ENCODE data around the gene FOXP2. TPM values are rescaled to one million over a fixed set of nuclear protein-coding genes. Genes with fewer than 3 reads are reported as not detected.
A peak's percentile ranks its signal among the peaks of the same experiment; 100 is the strongest.

The FOXP2 gene
- total RNA-seq, 1 experiment from 2014 or later = not detected

- no peak overlapping the region for H3K9ac ChIP-seq (ENCODE audit: low read length)
- no peaks in the 10 kb centered on the region for H3K27me3 ChIP-seq (ENCODE audit: low read length)
- H3K79me2 ChIP-seq (ENCODE audit: low read length) = no peaks in the 10 kb centered on the region
- DNase-seq = no peak
- no peaks in the 10 kb centered on the region for H3K4me1 ChIP-seq (ENCODE audit: low read length)
- H3K9me3 ChIP-seq (ENCODE audit: low read length) = peaks cover 6% of the 10 kb centered on the region
- no peak overlapping the region for H3K4me2 ChIP-seq (ENCODE audit: low read depth, low read length, poor library complexity, severe bottlenecking)
- H4K20me1 ChIP-seq (ENCODE audit: insufficient read depth, low read depth, low read length) = no peaks in the 10 kb centered on the region
- no peaks in the 10 kb centered on the region for H3K9me2 ChIP-seq (replicated peaks; ENCODE audit: insufficient read depth, low read length)
- H2AFZ ChIP-seq (ENCODE audit: low read length) = no peak overlapping the region
- no peak overlapping the region for H3K27ac ChIP-seq (ENCODE audit: low read length)
- no peaks in the 10 kb centered on the region for H3K36me3 ChIP-seq (ENCODE audit: insufficient read depth, low read length)
- H3K4me3 ChIP-seq (ENCODE audit: low read length) = no peak overlapping the region
Measured at GRCh38 chr7:114657279-114657678, 242.7 kb downstream of the FOXP2 start.

GRCh38 chr7:114658216-114658615, 243.6 kb downstream of the FOXP2 start:
- H3K9me2 ChIP-seq (replicated peaks; ENCODE audit: insufficient read depth, low read length) = no peaks in the 10 kb centered on the region
- H3K27ac ChIP-seq (ENCODE audit: low read length) = no peak overlapping the region
- H3K27me3 ChIP-seq (ENCODE audit: low read length) = no peaks in the 10 kb centered on the region
- no peaks in the 10 kb centered on the region for H4K20me1 ChIP-seq (ENCODE audit: insufficient read depth, low read depth, low read length)
- no peak for DNase-seq
- no peak overlapping the region for H3K4me2 ChIP-seq (ENCODE audit: low read depth, low read length, poor library complexity, severe bottlenecking)
- peaks cover 6% of the 10 kb centered on the region for H3K9me3 ChIP-seq (ENCODE audit: low read length)
- no peak overlapping the region for H3K4me3 ChIP-seq (ENCODE audit: low read length)
- no peaks in the 10 kb centered on the region for H3K4me1 ChIP-seq (ENCODE audit: low read length)
- no peak overlapping the region for H2AFZ ChIP-seq (ENCODE audit: low read length)
- H3K36me3 ChIP-seq (ENCODE audit: insufficient read depth, low read length) = no peaks in the 10 kb centered on the region
- no peaks in the 10 kb centered on the region for H3K79me2 ChIP-seq (ENCODE audit: low read length)
- H3K9ac ChIP-seq (ENCODE audit: low read length) = no peak overlapping the region

- Histone ChIP-seq H3K9me3 (ENCODE audit: low read length) (peaks cover 6% of the 10 kb centered on the region), H3K79me2 (ENCODE audit: low read length) (no peaks in the 10 kb centered on the region), H3K9ac (ENCODE audit: low read length) (no peak overlapping the region), H3K9me2 (replicated peaks; ENCODE audit: insufficient read depth, low read length) (no peaks in the 10 kb centered on the region), H3K36me3 (ENCODE audit: insufficient read depth, low read length) (no peaks in the 10 kb centered on the region), H3K4me3 (ENCODE audit: low read length) (no peak overlapping the region), H2AFZ (ENCODE audit: low read length) (no peak overlapping the region), H3K4me1 (ENCODE audit: low read length) (no peaks in the 10 kb centered on the region), H3K27me3 (ENCODE audit: low read length) (no peaks in the 10 kb centered on the region), H3K4me2 (ENCODE audit: low read depth, low read length, poor library complexity, severe bottlenecking) (no peak overlapping the region), H3K27ac (ENCODE audit: low read length) (no peak overlapping the region), H4K20me1 (ENCODE audit: insufficient read depth, low read depth, low read length) (no peaks in the 10 kb centered on the region)
- no peak for DNase-seq
Measured at GRCh38 chr7:114659409-114660125, 245.0 kb downstream of the FOXP2 start.

GRCh38 chr7:114660126-114660486, 245.5 kb downstream of the FOXP2 start:
- no peaks in the 10 kb centered on the region for H3K36me3 ChIP-seq (ENCODE audit: insufficient read depth, low read length)
- no peaks in the 10 kb centered on the region for H3K79me2 ChIP-seq (ENCODE audit: low read length)
- no peak overlapping the region for H3K9ac ChIP-seq (ENCODE audit: low read length)
- H3K4me1 ChIP-seq (ENCODE audit: low read length) = no peaks in the 10 kb centered on the region
- no peak overlapping the region for H3K27ac ChIP-seq (ENCODE audit: low read length)
- H2AFZ ChIP-seq (ENCODE audit: low read length) = no peak overlapping the region
- H3K27me3 ChIP-seq (ENCODE audit: low read length) = no peaks in the 10 kb centered on the region
- no peak overlapping the region for H3K4me3 ChIP-seq (ENCODE audit: low read length)
- no peak overlapping the region for H3K4me2 ChIP-seq (ENCODE audit: low read depth, low read length, poor library complexity, severe bottlenecking)
- no peak for DNase-seq
- H3K9me2 ChIP-seq (replicated peaks; ENCODE audit: insufficient read depth, low read length) = no peaks in the 10 kb centered on the region
- no peaks in the 10 kb centered on the region for H4K20me1 ChIP-seq (ENCODE audit: insufficient read depth, low read depth, low read length)
- peaks cover 6% of the 10 kb centered on the region for H3K9me3 ChIP-seq (ENCODE audit: low read length)

- H3K4me1 ChIP-seq (ENCODE audit: low read length) = no peaks in the 10 kb centered on the region
- H3K9me2 ChIP-seq (replicated peaks; ENCODE audit: insufficient read depth, low read length) = no peaks in the 10 kb centered on the region
- H3K27me3 ChIP-seq (ENCODE audit: low read length) = no peaks in the 10 kb centered on the region
- no peak overlapping the region for H3K9ac ChIP-seq (ENCODE audit: low read length)
- no peak overlapping the region for H2AFZ ChIP-seq (ENCODE audit: low read length)
- H3K36me3 ChIP-seq (ENCODE audit: insufficient read depth, low read length) = no peaks in the 10 kb centered on the region
- H3K9me3 ChIP-seq (ENCODE audit: low read length) = peaks cover 6% of the 10 kb centered on the region
- H4K20me1 ChIP-seq (ENCODE audit: insufficient read depth, low read depth, low read length) = no peaks in the 10 kb centered on the region
- H3K4me2 ChIP-seq (ENCODE audit: low read depth, low read length, poor library complexity, severe bottlenecking) = no peak overlapping the region
- H3K27ac ChIP-seq (ENCODE audit: low read length) = no peak overlapping the region
- H3K79me2 ChIP-seq (ENCODE audit: low read length) = no peaks in the 10 kb centered on the region
- DNase-seq = no peak
- H3K4me3 ChIP-seq (ENCODE audit: low read length) = no peak overlapping the region
Measured at GRCh38 chr7:114660753-114661152, 246.1 kb downstream of the FOXP2 start.

DNA sequence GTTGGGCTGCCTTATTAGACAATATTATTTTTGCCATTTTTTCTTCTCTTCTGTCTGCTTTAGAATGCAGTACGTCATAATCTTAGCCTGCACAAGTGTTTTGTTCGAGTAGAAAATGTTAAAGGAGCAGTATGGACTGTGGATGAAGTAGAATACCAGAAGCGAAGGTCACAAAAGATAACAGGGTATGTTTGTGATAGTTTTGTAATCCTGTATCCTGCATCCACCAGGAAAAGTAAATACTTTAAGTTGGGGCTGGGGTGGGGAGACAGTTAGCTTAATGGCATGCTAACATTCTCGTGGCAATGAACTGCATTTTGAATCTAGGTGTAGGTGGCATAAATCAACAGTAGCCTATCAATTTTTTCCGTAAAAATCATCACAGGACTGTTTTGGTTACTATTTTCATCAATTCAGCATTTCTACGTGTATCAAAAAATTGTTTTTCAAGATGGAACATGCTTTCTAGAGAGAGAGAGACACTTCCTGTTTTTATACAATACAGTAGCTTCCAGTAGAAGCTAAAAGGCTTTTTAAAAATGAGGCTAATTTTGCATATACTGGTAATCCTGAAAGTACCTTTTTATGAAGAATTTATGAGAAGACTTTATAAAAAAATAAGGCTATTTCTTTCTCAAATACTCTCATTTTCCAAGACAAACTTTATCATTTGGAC, 247.5 kb downstream of the FOXP2 start:
- H3K9me3 ChIP-seq (ENCODE audit: low read length) = peaks cover 9% of the 10 kb centered on the region
- H3K9ac ChIP-seq (ENCODE audit: low read length) = no peak overlapping the region
- no peaks in the 10 kb centered on the region for H3K79me2 ChIP-seq (ENCODE audit: low read length)
- no peaks in the 10 kb centered on the region for H4K20me1 ChIP-seq (ENCODE audit: insufficient read depth, low read depth, low read length)
- H3K4me2 ChIP-seq (ENCODE audit: low read depth, low read length, poor library complexity, severe bottlenecking) = no peak overlapping the region
- no peak overlapping the region for H3K27ac ChIP-seq (ENCODE audit: low read length)
- DNase-seq = no peak
- H2AFZ ChIP-seq (ENCODE audit: low read length) = no peak overlapping the region
- H3K9me2 ChIP-seq (replicated peaks; ENCODE audit: insufficient read depth, low read length) = no peaks in the 10 kb centered on the region
- no peaks in the 10 kb centered on the region for H3K27me3 ChIP-seq (ENCODE audit: low read length)
- no peaks in the 10 kb centered on the region for H3K4me1 ChIP-seq (ENCODE audit: low read length)
- H3K36me3 ChIP-seq (ENCODE audit: insufficient read depth, low read length) = no peaks in the 10 kb centered on the region
- H3K4me3 ChIP-seq (ENCODE audit: low read length) = no peak overlapping the region

GRCh38 chr7:114663502-114663901, 248.9 kb downstream of the FOXP2 start:
- H3K4me1 ChIP-seq (ENCODE audit: low read length) = no peaks in the 10 kb centered on the region
- no peak overlapping the region for H3K4me2 ChIP-seq (ENCODE audit: low read depth, low read length, poor library complexity, severe bottlenecking)
- no peak overlapping the region for H3K9ac ChIP-seq (ENCODE audit: low read length)
- H2AFZ ChIP-seq (ENCODE audit: low read length) = no peak overlapping the region
- no peak overlapping the region for H3K27ac ChIP-seq (ENCODE audit: low read length)
- H3K4me3 ChIP-seq (ENCODE audit: low read length) = no peak overlapping the region
- H3K9me3 ChIP-seq (ENCODE audit: low read length) = peaks cover 11% of the 10 kb centered on the region
- H4K20me1 ChIP-seq (ENCODE audit: insufficient read depth, low read depth, low read length) = no peaks in the 10 kb centered on the region
- no peaks in the 10 kb centered on the region for H3K36me3 ChIP-seq (ENCODE audit: insufficient read depth, low read length)
- H3K79me2 ChIP-seq (ENCODE audit: low read length) = no peaks in the 10 kb centered on the region
- DNase-seq = peak; percentile 42
- no peaks in the 10 kb centered on the region for H3K9me2 ChIP-seq (replicated peaks; ENCODE audit: insufficient read depth, low read length)
- H3K27me3 ChIP-seq (ENCODE audit: low read length) = no peaks in the 10 kb centered on the region

GRCh38 chr7:114670676-114671075, 256.1 kb downstream of the FOXP2 start:
- H3K27me3 ChIP-seq (ENCODE audit: low read length) = no peaks in the 10 kb centered on the region
- no peaks in the 10 kb centered on the region for H3K36me3 ChIP-seq (ENCODE audit: insufficient read depth, low read length)
- no peaks in the 10 kb centered on the region for H3K4me1 ChIP-seq (ENCODE audit: low read length)
- no peak for DNase-seq
- no peak overlapping the region for H3K9ac ChIP-seq (ENCODE audit: low read length)
- peaks cover 18% of the 10 kb centered on the region; the same call in 1 of the 2 replicates for H3K9me3 ChIP-seq (ENCODE audit: low read length)
- no peaks in the 10 kb centered on the region; the same call in 1 of the 2 replicates for H3K9me2 ChIP-seq (replicated peaks; ENCODE audit: insufficient read depth, low read length)
- H2AFZ ChIP-seq (ENCODE audit: low read length) = no peak overlapping the region
- H3K27ac ChIP-seq (ENCODE audit: low read length) = no peak overlapping the region
- no peak overlapping the region for H3K4me3 ChIP-seq (ENCODE audit: low read length)
- no peaks in the 10 kb centered on the region for H3K79me2 ChIP-seq (ENCODE audit: low read length)
- H3K4me2 ChIP-seq (ENCODE audit: low read depth, low read length, poor library complexity, severe bottlenecking) = no peak overlapping the region
- H4K20me1 ChIP-seq (ENCODE audit: insufficient read depth, low read depth, low read length) = no peaks in the 10 kb centered on the region

All from Karpas-422 (cell line).